PC-3 (cell line): ENCODE measurements around the gene SLC22A6. TPM values are rescaled to one million over a fixed set of nuclear protein-coding genes. Genes with fewer than 3 reads are reported as not detected.

Source experiments
- ATAC-seq: fragments of 200-7000 bp; cut with Tn5 transposase; 2 replicates; pipeline ENCODE4 v1.9.1; 2020; ENCODE audit warnings: mild to moderate bottlenecking, moderate library complexity
- BruUV-seq: library from RNA; stranded (reverse); fragments of 400-500 nt; replicated peaks from 2 replicates; lab custom pipeline; 2021; lab: Mats Ljungman, UMichigan
- CTCF ChIA-PET: fragments of 300-600 bp; sonication (Branson Sonifier 250); formaldehyde crosslinking; loops from one replicate; lab custom pipeline; 2022; ENCODE audit warnings: antibody characterized with exemption; lab: Charles Lee
- POLR2A ChIA-PET: fragments of 300-600 bp; sonication (Branson Sonifier 250); formaldehyde crosslinking; loops from one replicate; lab custom pipeline; 2022; ENCODE audit warnings: antibody characterized with exemption; ENCODE audit not compliant: unreplicated experiment; lab: Charles Lee
- DNase-seq: peaks from one replicate; pipeline ENCODE4 v3.0.0-alpha.2; 2015
- H2AFZ ChIP-seq: fragments of 300-600 bp; sonication (generic); 2 replicates; pipeline ENCODE4 v1.6.0; 2016; ENCODE audit warnings: antibody characterized with exemption, low read length
- H3F3A ChIP-seq: fragments of 300-600 bp; sonication (generic); one replicate; pipeline ENCODE4 v1.6.0; 2017; ENCODE audit warnings: antibody characterized with exemption, low read length, control low read depth, mild to moderate bottlenecking; ENCODE audit not compliant: unreplicated experiment
- H3K27ac ChIP-seq: fragments of 300-600 bp; sonication (generic); 2 replicates; pipeline ENCODE4 v1.5.1; 2016; ENCODE audit warnings: mild to moderate bottlenecking, low read length
- H3K27me3 ChIP-seq: fragments of 300-600 bp; sonication (generic); 2 replicates; pipeline ENCODE4 v1.6.1; 2016; ENCODE audit warnings: low read length, mixed read lengths
- H3K36me3 ChIP-seq: fragments of 300-600 bp; sonication (generic); 2 replicates; pipeline ENCODE4 v1.6.1; 2016; ENCODE audit warnings: low read depth, mixed run types, low read length, mixed read lengths
- H3K4me1 ChIP-seq: fragments of 300-600 bp; sonication (generic); 2 replicates; pipeline ENCODE4 v1.5.1; 2016; ENCODE audit warnings: low read length; ENCODE audit not compliant: insufficient read depth
- H3K4me2 ChIP-seq: fragments of 300-600 bp; sonication (generic); 2 replicates; pipeline ENCODE4 v1.6.0; 2016; ENCODE audit warnings: low read length
- H3K4me3 ChIP-seq: fragments of 300-600 bp; sonication (generic); 2 replicates; pipeline ENCODE4 v1.5.1; 2016; ENCODE audit warnings: mild to moderate bottlenecking, low read length, mixed read lengths
- H3K79me2 ChIP-seq: fragments of 300-600 bp; sonication (generic); 2 replicates; pipeline ENCODE4 v1.6.1; 2017; ENCODE audit warnings: low read length, mixed read lengths
- H3K9ac ChIP-seq: fragments of 300-600 bp; sonication (generic); 2 replicates; pipeline ENCODE4 v1.6.0; 2016; ENCODE audit warnings: mild to moderate bottlenecking, low read length
- H3K9me2 ChIP-seq: fragments of 300-600 bp; sonication (generic); replicated peaks from 2 replicates; pipeline ENCODE4 v1.6.1; 2016; ENCODE audit warnings: mixed run types, low read length, mixed read lengths
- H3K9me3 ChIP-seq: fragments of 300-600 bp; sonication (generic); 2 replicates; pipeline ENCODE4 v1.6.1; 2016; ENCODE audit warnings: low read length, mixed read lengths
- H4K20me1 ChIP-seq: fragments of 300-600 bp; sonication (generic); 2 replicates; pipeline ENCODE4 v1.6.1; 2016; ENCODE audit warnings: low read length, mixed read lengths
- CTCF ChIP-seq: fragments of 300-600 bp; sonication (generic); conservative IDR thresholded peaks from 2 replicates; pipeline ENCODE4 v1.5.1; 2017; ENCODE audit warnings: antibody characterized with exemption, low read depth, mild to moderate bottlenecking, low read length
- EZH2 ChIP-seq: fragments of 300-600 bp; sonication (generic); IDR thresholded peaks from one replicate; pipeline ENCODE4 v1.6.1; 2017; ENCODE audit warnings: antibody characterized with exemption, mild to moderate bottlenecking, low read length; ENCODE audit not compliant: unreplicated experiment
- EZH2phosphoT487 ChIP-seq: fragments of 300-600 bp; sonication (generic); IDR thresholded peaks from 2 replicates; pipeline ENCODE4 v1.6.1; 2018; ENCODE audit warnings: mild to moderate bottlenecking, antibody characterized with exemption, low read length, borderline replicate concordance
- intact Hi-C: fragments of 100-400 bp; cut with micrococcal nuclease; formaldehyde crosslinking; loops from 2 replicates; pipeline ENCODE4 v1.9.0; 2023
- total RNA-seq: library from RNA; depleted of rRNA; stranded (reverse); fragments of >200 nt; gene quantifications from 2 replicates; pipeline ENCODE4 v1.2.3, GENCODE V29; 2014

SLC22A6 gene
- total RNA-seq, 1 experiment from 2014 or later: not detected

GRCh38 chr11:63020671-63021291 lies 36.0 kb upstream of the SLC22A6 start:
- intact Hi-C loops: no loop called here
- H4K20me1 ChIP-seq: no peaks in the 10 kb centered on the region
- no peak overlapping the region for H3K4me2 ChIP-seq
- DNase-seq: peak; percentile 12
- H3K9ac ChIP-seq: no peak overlapping the region
- H3K36me3 ChIP-seq: no peaks in the 10 kb centered on the region
- H3K27me3 ChIP-seq: peaks cover 18% of the 10 kb centered on the region; the same call in 1 of the 2 replicates
- H2AFZ ChIP-seq: no peak overlapping the region
- BruUV-seq: no TSS peak
- H3F3A ChIP-seq: no peaks in the 10 kb centered on the region
- CTCF ChIA-PET: interaction anchor here (0.6 to 4.0 kb wide), 3 partner anchors 114 to 344 kb away, joined by 3 to 24 read pairs (median 3); no protein-coding TSS in a partner anchor
- H3K9me3 ChIP-seq: no peaks in the 10 kb centered on the region
- POLR2A ChIA-PET: no interaction called here
- TF ChIP-seq CTCF (peak; percentile 65), EZH2phosphoT487 (no peak), EZH2 (no peak)
- ATAC-seq: no peak
- H3K27ac ChIP-seq: no peak overlapping the region
- H3K4me1 ChIP-seq: no peaks in the 10 kb centered on the region
- no peak overlapping the region for H3K4me3 ChIP-seq
- H3K79me2 ChIP-seq: no peaks in the 10 kb centered on the region
- H3K9me2 ChIP-seq: no peaks in the 10 kb centered on the region

- no peak overlapping the region for H3K9ac ChIP-seq
- H3K4me3 ChIP-seq: no peak overlapping the region
- H3K9me2 ChIP-seq: no peaks in the 10 kb centered on the region
- no peaks in the 10 kb centered on the region for H3K9me3 ChIP-seq
- TF ChIP-seq CTCF: no peak
- no peak for TF ChIP-seq EZH2
- no peak for TF ChIP-seq EZH2phosphoT487
- no peaks in the 10 kb centered on the region for H3K79me2 ChIP-seq
- H3F3A ChIP-seq: no peaks in the 10 kb centered on the region
- no peak overlapping the region for H3K4me2 ChIP-seq
- H2AFZ ChIP-seq: no peak overlapping the region
- no peak for DNase-seq
- H3K27me3 ChIP-seq: peaks cover 30% of the 10 kb centered on the region
- no peaks in the 10 kb centered on the region for H4K20me1 ChIP-seq
- no peaks in the 10 kb centered on the region for H3K4me1 ChIP-seq
- no peak for ATAC-seq
- intact Hi-C loops: no loop called here
- ChIA-PET CTCF (no interaction called here), POLR2A (no interaction called here)
- no TSS peak for BruUV-seq
- no peaks in the 10 kb centered on the region for H3K36me3 ChIP-seq
- H3K27ac ChIP-seq: no peak overlapping the region
Measured at GRCh38 chr11:63019506-63019905, 34.7 kb upstream of the SLC22A6 start.

- Histone ChIP-seq H4K20me1 (no peaks in the 10 kb centered on the region), H3K27me3 (peaks cover 50% of the 10 kb centered on the region), H3K9me2 (no peaks in the 10 kb centered on the region), H3K36me3 (no peaks in the 10 kb centered on the region), H3K9me3 (no peaks in the 10 kb centered on the region), H3F3A (no peaks in the 10 kb centered on the region), H2AFZ (no peak overlapping the region), H3K79me2 (no peaks in the 10 kb centered on the region), H3K9ac (no peak overlapping the region), H3K27ac (no peak overlapping the region), H3K4me2 (no peak overlapping the region), H3K4me1 (no peaks in the 10 kb centered on the region), H3K4me3 (no peak overlapping the region)
- POLR2A ChIA-PET: no interaction called here
- DNase-seq (no peak), ATAC-seq (no peak)
- BruUV-seq: no TSS peak
- intact Hi-C loops: no loop called here
- CTCF ChIA-PET: interaction anchor here (0.6 kb wide), 1 partner anchor 212 kb away, joined by 3 read pairs; no protein-coding TSS in a partner anchor
- no peak for TF ChIP-seq EZH2
Measured at GRCh38 chr11:63017306-63017974, 32.7 kb upstream of the SLC22A6 start.
